Cerebellar cortex (tissue), 1 donor: ENCODE results near the gene CASKIN2.

Experiments used
- DNase-seq: peaks from one replicate; pipeline ENCODE4 v3.0.0-alpha.2; 2015; ENCODE audit warnings: low spot score

Gene CASKIN2

GRCh38 chr17:75515496-75516254 is at the start of gene CASKIN2:
TSS of gene CASKIN2 (minus strand) at chr17:75515537. CDS start at chr17:75513804, 1,733 bp downstream.
- peak; percentile 92 for DNase-seq

GRCh38 chr17:75565066-75565465 is 49.7 kb upstream of the CASKIN2 start:
- no peak for DNase-seq

GRCh38 chr17:75564195-75564594 is 48.9 kb upstream of the CASKIN2 start:
- DNase-seq: no peak

DNA sequence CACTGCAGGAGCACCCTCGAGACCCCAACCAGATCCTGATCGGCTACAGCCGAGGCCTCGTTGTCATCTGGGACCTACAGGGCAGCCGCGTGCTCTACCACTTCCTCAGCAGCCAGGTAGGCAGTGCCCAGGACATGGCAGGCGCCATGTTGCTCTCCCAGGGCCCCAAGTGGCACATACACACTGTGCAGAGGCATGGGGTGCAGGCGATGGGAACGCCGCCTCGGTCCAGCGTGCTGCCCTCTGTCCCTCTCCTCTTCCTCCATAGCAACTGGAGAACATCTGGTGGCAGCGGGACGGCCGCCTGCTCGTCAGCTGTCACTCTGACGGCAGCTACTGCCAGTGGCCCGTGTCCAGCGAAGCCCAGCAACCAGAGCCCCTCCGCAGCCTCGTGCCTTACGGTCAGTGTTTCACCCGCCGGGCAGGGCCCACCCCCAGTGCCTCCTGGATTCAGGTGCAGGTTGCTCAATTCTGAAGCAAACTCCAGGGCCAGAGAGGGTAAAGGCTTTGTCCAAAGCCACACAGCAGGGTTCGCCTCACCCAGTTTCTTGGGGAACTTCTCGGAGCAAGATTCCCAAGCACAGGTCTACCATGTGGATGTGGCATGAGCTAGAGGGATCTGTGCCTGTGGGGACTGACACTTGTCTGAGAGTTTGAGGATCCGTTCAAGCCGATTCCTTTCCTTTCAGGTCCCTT is 47.9 kb upstream of the CASKIN2 start:
- DNase-seq: no peak

DNA sequence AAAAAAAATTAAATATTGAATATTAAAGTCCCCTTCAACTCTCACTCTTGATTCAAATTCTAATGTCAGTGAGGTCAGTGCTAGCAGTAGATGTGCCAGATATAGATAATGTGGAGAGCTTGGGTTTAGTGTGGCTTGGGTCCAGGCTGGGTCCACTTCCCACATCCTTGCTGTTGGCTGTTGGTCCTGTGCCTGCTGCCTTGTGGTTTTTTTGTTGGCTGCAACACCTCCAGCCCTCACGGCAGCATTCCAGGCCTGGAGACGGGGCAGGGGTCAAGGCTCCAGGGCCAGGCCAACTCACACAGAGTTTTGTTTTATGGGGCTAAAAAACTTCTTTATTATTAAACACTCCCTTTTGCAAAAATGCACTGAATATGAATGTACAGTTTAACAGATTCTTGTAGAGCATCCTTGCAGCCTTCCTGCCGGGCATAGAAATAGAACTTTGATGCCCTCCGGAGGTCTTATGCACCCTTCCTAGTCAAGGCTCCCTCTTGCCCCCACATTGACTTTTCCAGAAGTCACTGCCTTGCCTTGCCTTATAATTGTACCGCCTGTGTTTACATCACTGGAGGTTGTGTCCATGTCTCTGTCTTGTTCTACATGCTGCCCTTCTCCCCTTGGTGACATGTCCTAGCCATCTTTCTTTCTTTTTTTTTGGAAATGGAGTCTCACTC is 46.7 kb upstream of the CASKIN2 start:
- DNase-seq: no peak

DNA sequence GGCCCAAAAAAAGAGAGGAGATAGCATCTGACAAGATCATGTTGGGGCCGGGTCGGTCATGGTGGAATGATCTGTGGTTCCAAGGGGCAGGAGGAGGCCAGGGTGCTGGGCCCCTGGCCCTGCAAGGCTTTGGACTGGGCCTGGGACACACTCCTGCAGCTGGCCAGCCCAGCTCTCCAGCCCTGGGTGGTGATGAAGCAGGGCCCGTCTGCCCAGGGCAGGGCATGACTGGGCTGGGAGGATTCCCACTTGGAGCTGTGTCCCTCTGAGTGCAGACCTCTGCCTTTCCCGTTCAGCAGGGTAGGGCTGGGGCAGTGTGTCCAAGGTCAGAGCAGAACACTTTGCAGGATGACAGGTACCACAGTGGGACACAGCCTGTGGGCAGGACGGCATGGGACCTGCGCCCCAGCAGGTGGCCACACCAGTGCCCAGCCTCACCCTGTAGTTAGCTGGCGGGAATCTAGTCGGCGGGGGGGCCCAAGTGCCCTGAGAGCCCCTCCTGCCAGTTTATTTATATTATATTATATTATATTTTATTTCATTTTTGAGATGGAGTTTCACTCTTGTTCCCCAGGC is 44.7 kb upstream of the CASKIN2 start:
- no peak for DNase-seq

DNA sequence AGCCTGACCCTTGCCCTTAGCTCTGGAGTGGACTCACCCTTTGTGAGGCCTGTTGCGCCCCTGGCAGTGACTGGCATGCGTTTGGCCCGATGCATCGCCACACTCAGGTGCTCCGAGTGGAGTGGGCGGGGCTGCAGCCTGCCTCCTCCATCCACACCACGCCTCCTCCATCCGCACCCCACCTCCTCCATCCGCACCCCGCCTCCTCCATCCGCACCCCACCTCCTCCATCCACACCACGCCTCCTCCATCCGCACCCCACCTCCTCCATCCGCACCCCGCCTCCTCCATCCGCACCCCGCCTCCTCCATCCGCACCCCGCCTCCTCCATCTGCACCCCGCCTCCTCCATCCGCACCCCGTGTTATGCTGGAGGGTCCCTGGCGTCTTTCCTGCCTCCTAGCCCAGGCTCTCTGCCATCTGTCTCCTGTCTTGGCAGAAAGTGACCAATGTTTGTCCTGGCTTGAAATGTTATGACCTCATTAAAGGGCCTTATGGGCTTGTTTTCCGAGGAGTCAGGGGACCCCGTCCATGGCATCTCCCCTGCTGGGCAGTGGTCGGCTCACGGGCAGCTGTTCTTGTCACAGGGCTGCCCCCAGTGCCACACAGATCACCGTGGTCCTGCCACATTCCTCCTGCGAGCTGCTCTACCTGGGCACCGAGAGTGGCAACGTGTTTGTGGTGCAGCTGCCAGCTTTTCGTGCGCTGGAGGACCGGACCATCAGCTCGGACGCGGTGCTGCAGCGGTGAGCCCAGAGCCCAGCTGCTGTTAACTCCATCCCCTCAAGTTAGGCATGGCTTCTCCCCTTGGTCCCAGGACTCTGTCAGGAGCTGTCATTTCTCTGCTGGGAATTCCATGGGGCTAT is 43.6 kb upstream of the CASKIN2 start:
- DNase-seq: peak; percentile 56

- DNase-seq: no peak
Observed at GRCh38 chr17:75557852-75558665, 42.7 kb upstream of the CASKIN2 start.

DNA sequence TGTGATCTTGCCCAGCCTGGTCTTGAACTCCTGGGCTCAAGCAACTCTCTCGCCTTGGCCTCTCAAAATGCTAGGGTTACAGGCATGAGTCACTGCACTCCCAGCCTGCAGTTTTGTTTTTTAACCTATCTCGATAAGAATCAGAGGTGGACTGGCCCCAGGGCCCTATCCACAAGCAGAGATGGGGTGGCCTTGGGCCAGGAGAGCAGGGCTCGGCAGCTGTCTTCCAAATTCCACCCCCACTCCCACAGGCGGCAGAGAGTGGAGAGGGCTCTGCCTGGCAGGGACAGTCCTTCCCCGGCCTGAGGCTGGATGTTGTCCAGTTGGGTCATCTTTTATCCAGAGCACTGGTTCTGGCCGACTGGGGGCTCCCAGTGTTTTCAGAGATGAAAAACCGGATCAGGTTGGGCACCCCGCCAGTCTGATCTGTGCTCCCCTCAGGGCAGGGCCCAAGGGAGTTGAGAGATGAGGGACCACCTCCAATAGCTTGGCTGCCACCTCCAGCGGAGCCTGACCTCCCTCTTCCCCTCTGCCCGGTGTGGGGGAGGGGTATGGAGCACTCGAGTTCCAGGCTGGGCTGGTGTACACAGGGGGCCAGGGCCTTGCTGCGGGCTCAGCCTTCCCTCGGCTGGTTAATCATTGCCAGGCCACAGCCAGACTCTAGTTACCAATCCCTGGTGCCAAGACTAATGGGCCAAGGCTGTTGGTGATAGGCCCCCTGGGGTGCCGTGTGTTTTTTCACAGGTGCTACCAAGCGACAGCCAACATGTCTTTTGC is 41.9 kb upstream of the CASKIN2 start:
- peak; percentile 88 for DNase-seq

DNA sequence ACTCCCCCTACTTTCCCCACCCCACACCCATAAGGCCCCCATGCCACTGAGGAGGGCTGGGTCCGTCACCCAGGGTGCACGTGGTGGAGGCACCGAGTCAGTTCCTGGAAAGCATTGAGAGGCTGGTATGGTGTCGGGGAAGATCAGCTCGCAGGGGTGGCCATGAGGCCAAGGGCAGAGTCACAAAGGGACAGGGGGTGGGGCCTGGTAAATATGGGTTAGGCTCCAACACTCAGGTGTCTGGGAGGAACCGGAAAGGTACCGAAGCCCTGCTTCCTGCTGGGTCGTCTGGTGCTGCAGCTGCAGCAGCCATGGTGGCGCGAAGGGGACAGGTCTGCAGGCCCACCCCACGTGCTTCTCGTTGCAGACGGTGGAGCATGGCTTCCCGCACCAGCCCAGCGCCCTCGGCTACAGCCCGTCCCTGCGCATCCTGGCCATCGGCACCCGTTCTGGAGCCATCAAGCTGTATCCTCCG is 40.4 kb upstream of the CASKIN2 start:
- no peak for DNase-seq

GRCh38 chr17:75553295-75554110 is 38.2 kb upstream of the CASKIN2 start:
- no peak for DNase-seq

DNA sequence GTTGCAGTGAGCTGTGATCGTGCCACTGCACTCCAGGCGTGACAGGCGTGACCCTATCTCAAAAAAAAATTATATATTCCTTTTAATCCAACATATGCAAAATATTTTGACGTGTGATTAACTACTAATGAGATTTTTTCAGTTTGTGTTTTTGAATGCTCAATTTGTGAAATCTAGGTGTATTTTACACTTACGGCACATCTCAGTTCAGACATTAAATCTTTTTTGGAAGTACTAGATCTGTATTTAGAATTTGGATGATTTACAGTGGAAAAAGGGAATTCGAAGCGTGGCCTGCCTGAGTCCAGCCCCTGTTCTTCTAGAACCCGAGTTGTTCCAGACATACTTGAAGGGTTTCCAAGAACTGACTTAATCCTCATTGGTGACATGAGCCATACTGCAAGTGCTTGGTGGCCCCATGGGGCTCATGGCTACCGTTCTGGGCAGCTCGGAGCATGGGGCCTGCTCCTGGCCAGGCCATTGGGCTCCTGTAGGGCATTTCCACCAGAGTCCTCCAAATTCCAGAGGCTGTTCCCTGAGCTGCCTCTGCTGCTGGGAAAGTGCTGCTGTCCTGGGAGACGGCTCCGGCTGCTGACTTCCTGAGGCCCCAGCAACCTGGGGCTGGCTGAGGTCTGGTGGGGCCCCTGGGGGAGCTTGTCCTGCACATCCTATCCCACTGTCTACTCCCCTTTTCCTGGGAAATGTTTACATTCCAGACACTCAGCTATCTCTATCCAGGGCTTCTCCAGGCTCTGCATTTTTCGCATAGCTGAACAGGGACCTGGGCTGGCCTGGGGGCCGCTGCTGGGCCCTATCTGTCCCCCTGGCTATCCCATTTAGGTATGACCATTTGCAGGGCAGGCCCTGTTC is 37.3 kb upstream of the CASKIN2 start:
- DNase-seq: peak; percentile 22

- DNase-seq: no peak
Observed at GRCh38 chr17:75551266-75551665, 35.9 kb upstream of the CASKIN2 start.

DNA sequence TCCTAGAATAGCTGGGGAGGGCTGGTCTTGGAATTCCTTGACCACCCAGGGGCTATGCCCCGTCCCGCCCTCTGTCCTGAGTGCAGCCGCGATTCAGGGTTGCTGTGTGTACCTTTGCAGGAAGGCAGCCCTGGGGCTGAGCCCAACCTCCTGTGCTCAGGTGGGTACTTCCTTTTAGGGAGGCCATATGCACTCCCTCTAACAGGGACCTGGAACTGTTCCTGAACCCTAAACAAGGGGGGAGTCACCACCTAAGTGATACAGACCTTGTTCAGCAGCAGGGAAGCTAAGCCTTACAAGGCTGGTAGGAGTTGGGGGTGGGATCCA is 34.8 kb upstream of the CASKIN2 start:
- no peak for DNase-seq

DNA sequence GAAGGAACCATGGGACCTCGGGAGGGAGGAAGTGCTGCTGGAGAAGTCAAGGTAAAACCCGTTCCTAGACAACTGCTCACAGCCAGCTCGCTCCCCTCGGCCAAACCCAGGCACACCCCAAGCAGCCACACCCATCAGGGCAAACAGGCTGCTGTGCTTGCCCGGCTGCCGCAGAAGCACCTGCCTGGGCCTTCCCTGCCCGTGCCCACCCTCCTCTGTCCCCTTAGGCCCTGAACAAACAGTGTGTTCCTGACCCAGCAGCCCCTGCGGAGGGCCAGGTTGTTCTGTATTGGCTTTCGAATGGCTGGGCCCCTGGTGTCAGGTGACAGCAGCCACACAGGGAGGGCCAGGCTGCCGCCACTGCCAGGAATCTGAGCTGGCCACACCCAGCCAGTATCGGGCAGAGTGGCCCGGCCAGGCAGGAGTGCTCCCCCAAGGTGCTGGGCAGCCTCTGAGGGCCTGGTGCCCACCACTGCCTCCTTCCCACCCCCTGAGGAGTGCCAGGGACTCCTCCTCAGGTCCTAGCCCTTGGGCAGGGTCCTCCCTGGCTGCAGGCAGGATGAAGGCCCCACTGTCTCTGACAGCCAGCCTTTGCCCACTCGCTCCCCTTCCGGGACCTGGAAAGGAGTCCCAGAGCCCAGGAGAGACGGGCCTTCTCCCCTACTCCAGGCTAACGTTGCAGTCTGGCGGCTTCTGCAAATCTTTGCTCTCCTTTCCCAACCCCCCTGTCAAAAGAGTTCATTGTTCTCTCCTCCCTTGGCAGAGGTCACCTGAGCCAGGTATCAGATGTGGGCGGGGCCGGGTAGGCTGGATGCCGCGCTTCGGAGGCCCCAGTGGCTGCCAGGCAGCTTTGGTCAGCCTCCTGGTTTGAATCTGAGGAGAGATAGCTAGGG is 34.2 kb upstream of the CASKIN2 start:
- no peak for DNase-seq

DNA sequence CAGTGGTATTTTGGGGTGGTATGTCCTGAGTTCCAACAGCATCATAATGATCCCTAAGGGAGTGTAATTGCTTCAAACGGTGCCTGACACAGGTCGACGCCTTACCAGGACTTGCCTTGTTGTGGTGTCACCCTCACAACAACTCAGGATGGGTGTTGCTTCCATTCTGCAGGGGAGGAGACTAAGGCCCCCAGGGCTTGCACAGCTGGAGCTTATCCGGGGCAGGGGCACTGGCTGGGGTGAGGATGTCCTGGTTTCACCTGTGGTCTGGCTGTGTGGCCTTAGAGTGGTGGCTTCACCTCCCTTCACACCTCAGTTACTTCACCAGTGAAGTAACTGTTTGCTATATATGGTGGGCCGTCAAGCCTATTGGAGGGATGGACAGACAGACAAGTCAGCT is 33.5 kb upstream of the CASKIN2 start:
- no peak for DNase-seq

- no peak for DNase-seq
Observed at GRCh38 chr17:75547091-75547490, 31.8 kb upstream of the CASKIN2 start.
